B cell (primary cell): Measurements from ENCODE around the gene DYNC1I1. TPM values are rescaled to one million over a fixed set of nuclear protein-coding genes. Genes with fewer than 3 reads are reported as not detected.

Source experiments
- ATAC-seq: fragments of 200-7000 bp; cut with Tn5 transposase; one replicate; pipeline ENCODE4 v1.10.0; 2021; ENCODE audit warnings: low read depth, mild to moderate bottlenecking, moderate number of reproducible peaks, moderate library complexity
- CTCF ChIA-PET: fragments of 350-600 bp; sonication (Branson Sonifier 250); formaldehyde crosslinking; loops from one replicate; lab custom pipeline; 2021; ENCODE audit warnings: antibody characterized with exemption, inconsistent platforms; lab: Charles Lee
- POLR2A ChIA-PET: fragments of 350-600 bp; sonication (Branson Sonifier 250); formaldehyde crosslinking; loops from one replicate; lab custom pipeline; 2021; ENCODE audit warnings: antibody characterized with exemption; lab: Charles Lee
- DNase-seq: peaks from one replicate; pipeline ENCODE4 v3.0.0; 2013
- H2AFZ ChIP-seq: 2 replicates; pipeline ENCODE4 v1.6.1; 2012; ENCODE audit warnings: mild to moderate bottlenecking, low read depth, low read length; ENCODE audit not compliant: insufficient read depth, poor library complexity, severe bottlenecking
- H3K27ac ChIP-seq, 2 donors: 1 replicate in 1 of 2; 2 replicates in 1 of 2; pipeline ENCODE4 v1.5.1; 2012 to 2013; ENCODE audit warnings: low read length in 2 of 2, mild to moderate bottlenecking in 2 of 2, moderate library complexity in 1 of 2
- H3K27me3 ChIP-seq, 4 experiments: fragments of 200-600 bp in 1 of 4; sonication (generic) in 1 of 4; replicated peaks in 1 of 4; 1 replicate in 2 of 4; 2 replicates in 2 of 4; pipeline versions ENCODE4 v1.6.1 to v1.7.0; 2013 to 2016; ENCODE audit warnings: low read length in 3 of 4, mild to moderate bottlenecking in 2 of 4, mixed read lengths in 1 of 4, moderate library complexity in 1 of 4; ENCODE audit not compliant: insufficient read depth in 4 of 4, control insufficient read depth in 3 of 4; ENCODE audit errors: control extremely low read depth in 1 of 4
- H3K36me3 ChIP-seq, 2 experiments: replicated peaks in 1 of 2; 1 replicate in 1 of 2; 2 replicates in 1 of 2; pipeline versions ENCODE4 v1.6.1 to v1.7.1; 2013; ENCODE audit warnings: low read length in 1 of 2; ENCODE audit not compliant: insufficient read depth in 2 of 2, control insufficient read depth in 1 of 2; ENCODE audit errors: control extremely low read depth in 1 of 2, extremely low read depth in 1 of 2
- H3K4me1 ChIP-seq, 2 donors: fragments of 200-600 bp in 1 of 2; sonication (generic) in 1 of 2; 1 replicate in 1 of 2; 2 replicates in 1 of 2; pipeline versions ENCODE4 v1.5.1 to v1.6.1; 2013 to 2017; ENCODE audit warnings: low read length in 2 of 2; ENCODE audit not compliant: control insufficient read depth in 2 of 2, insufficient read depth in 2 of 2
- H3K4me2 ChIP-seq: replicated peaks from 2 replicates; pipeline ENCODE3; 2012; ENCODE audit warnings: mild to moderate bottlenecking, low read depth, low read length; ENCODE audit not compliant: poor library complexity, severe bottlenecking
- H3K4me3 ChIP-seq, 5 experiments: fragments of 200-600 bp in 1 of 5; sonication (generic) in 1 of 5; 1 replicate in 3 of 5; 2 replicates in 2 of 5; pipeline versions ENCODE4 v1.5.1 to v1.7.0; 2011 to 2016; ENCODE audit warnings: low read length in 4 of 5, mild to moderate bottlenecking in 4 of 5, low read depth in 2 of 5, control low read depth in 1 of 5, moderate library complexity in 1 of 5; ENCODE audit not compliant: insufficient read depth in 1 of 5; ENCODE audit errors: control extremely low read depth in 1 of 5, extremely low read depth in 1 of 5
- H3K79me2 ChIP-seq: fragments of 200-600 bp; sonication (generic); one replicate; pipeline ENCODE4 v1.6.0; 2016; ENCODE audit warnings: low read length; ENCODE audit not compliant: control insufficient read depth, insufficient read depth
- H3K9ac ChIP-seq: fragments of 200-600 bp; sonication (generic); 2 replicates; pipeline ENCODE4 v1.6.1; 2017; ENCODE audit warnings: mild to moderate bottlenecking, low read length, moderate library complexity
- H3K9me3 ChIP-seq, 3 donors: one replicate each; pipeline versions ENCODE4 v1.6.1 to v1.7.1; 2013; ENCODE audit warnings: low read length in 2 of 3; ENCODE audit not compliant: control insufficient read depth in 2 of 3, insufficient read depth in 1 of 3; ENCODE audit errors: control extremely low read depth in 1 of 3
- H4K20me1 ChIP-seq: 2 replicates; pipeline ENCODE4 v1.6.0; 2012; ENCODE audit warnings: mild to moderate bottlenecking, low read length; ENCODE audit not compliant: insufficient read depth, control insufficient read depth, poor library complexity, severe bottlenecking
- H3K27ac Mint-ChIP-seq: one replicate; pipeline ENCODE4 v1.8.0; 2021; ENCODE audit warnings: mixed read lengths
- H3K27me3 Mint-ChIP-seq: one replicate; pipeline ENCODE4 v1.8.0; 2021; ENCODE audit warnings: mixed read lengths
- H3K4me1 Mint-ChIP-seq: one replicate; pipeline ENCODE4 v1.8.0; 2021; ENCODE audit warnings: mixed read lengths
- H3K4me3 Mint-ChIP-seq: one replicate; pipeline ENCODE4 v1.8.0; 2021; ENCODE audit warnings: mixed read lengths
- H3K9me3 Mint-ChIP-seq: one replicate; pipeline ENCODE4 v1.8.0; 2022; ENCODE audit warnings: mixed read lengths; ENCODE audit not compliant: insufficient read depth
- EZH2 ChIP-seq: IDR thresholded peaks from 2 replicates; pipeline ENCODE4 v1.6.1; 2012; ENCODE audit warnings: borderline replicate concordance, low read depth, mild to moderate bottlenecking, moderate library complexity, low read length; ENCODE audit not compliant: insufficient read depth, poor library complexity, severe bottlenecking
- WGBS: methylation state at CpG from one replicate; pipeline ENCODE4 v1.1.5; 2013; ENCODE audit warnings: missing lambda C conversion rate; ENCODE audit not compliant: insufficient coverage; 5-methylcytosine and 5-hydroxymethylcytosine counted together
- intact Hi-C: fragments of 100-400 bp; cut with micrococcal nuclease; formaldehyde crosslinking; loops from one replicate; pipeline ENCODE4 v1.10.0; 2022
- polyA plus RNA-seq: library from polyadenylated mRNA; depleted of rRNA; stranded (reverse); fragments of >200 nt; gene quantifications from 2 replicates; pipeline ENCODE4 v1.2.3, GENCODE V29; 2012
- total RNA-seq, 2 donors: library from RNA; stranded (reverse); fragments of 120-200 nt in 1 of 2; gene quantifications; 1 replicate in 1 of 2; 2 replicates in 1 of 2; pipeline versions ENCODE4 v1.2.3 to v1.2.4, GENCODE V29; 2013 to 2022
- TF ChIP-seq, protein P1 (sequence below): fragments of 200-600 bp; IDR thresholded peaks from one replicate; pipeline ENCODE4 v1.8.0; 2022; ENCODE audit warnings: antibody characterized with exemption, mild to moderate bottlenecking

The DYNC1I1 gene
- total and polyA plus RNA-seq, 2 donors (not counting 1 experiment from before 2014, with no cell fraction given): not detected

DNA sequence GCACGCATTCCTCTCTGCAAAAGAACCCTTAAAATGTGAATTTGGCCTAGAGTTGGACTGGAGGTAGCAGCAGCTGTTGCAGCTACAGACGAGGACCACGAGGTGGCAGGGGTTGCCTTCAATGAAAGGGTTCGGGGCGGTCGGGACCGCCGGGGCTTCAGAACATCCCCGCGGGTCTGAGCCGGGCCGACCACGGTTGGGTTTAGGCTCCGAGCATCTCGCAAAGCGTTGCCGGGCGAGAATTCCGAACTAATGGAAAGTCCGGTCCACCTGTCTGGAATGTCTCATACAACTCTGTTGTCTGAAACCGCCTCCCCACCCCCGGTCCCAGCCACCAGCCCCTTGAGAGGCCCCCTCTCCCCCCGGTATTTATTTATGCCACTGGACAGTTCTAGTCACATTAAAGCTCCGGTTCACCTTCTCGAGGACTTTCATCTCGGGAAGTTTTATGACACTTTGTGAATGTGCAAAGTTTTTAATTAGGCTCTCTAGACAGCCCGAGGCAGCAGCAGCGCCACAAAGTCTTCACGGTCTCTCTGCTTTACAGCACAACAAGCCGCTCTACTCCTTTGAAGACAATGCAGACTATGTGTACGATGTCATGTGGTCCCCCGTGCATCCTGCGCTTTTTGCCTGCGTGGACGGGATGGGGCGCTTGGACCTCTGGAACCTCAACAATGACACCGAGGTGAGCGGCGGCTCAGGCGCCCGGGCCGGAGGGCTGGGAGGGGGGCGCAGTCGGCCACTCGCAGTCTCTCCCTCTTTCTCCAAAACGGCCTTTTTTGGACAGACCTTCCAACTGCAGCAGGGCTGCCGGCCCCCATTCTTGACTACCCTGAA, 303.4 kb downstream of the DYNC1I1 start:
- peak; percentile 79 for ATAC-seq
- peaks cover 6% of the 10 kb centered on the region for H3K4me1 Mint-ChIP-seq
- no peaks in the 10 kb centered on the region for H3K36me3 ChIP-seq
- peak overlapping the region; percentile 92 for H3K4me3 Mint-ChIP-seq
- H3K27me3 ChIP-seq: peaks cover 0 to 32% (median 23%) of the 10 kb centered on the region in 4 experiments
- peak; percentile 65 for DNase-seq
- no peaks in the 10 kb centered on the region for H3K9me3 Mint-ChIP-seq
- ChIA-PET CTCF (interaction anchor here (0.6 to 1.5 kb wide), 10 partner anchors 9 to 1326 kb away, joined by 3 to 22 read pairs (median 3); partner anchors contain the start of gene DLX5), POLR2A (no interaction called here)
- intact Hi-C loops: loop anchor here (2.0 kb wide), 1 partner anchor 159 kb away; no protein-coding TSS in a partner anchor
- no peaks in the 10 kb centered on the region for H4K20me1 ChIP-seq
- H3K27me3 Mint-ChIP-seq: peaks cover 40% of the 10 kb centered on the region
- H3K4me2 ChIP-seq: peak overlapping the region; percentile 80
- no peak for TF ChIP-seq EZH2
- TF ChIP-seq, protein P1, sequence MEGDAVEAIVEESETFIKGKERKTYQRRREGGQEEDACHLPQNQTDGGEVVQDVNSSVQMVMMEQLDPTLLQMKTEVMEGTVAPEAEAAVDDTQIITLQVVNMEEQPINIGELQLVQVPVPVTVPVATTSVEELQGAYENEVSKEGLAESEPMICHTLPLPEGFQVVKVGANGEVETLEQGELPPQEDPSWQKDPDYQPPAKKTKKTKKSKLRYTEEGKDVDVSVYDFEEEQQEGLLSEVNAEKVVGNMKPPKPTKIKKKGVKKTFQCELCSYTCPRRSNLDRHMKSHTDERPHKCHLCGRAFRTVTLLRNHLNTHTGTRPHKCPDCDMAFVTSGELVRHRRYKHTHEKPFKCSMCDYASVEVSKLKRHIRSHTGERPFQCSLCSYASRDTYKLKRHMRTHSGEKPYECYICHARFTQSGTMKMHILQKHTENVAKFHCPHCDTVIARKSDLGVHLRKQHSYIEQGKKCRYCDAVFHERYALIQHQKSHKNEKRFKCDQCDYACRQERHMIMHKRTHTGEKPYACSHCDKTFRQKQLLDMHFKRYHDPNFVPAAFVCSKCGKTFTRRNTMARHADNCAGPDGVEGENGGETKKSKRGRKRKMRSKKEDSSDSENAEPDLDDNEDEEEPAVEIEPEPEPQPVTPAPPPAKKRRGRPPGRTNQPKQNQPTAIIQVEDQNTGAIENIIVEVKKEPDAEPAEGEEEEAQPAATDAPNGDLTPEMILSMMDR: peak; percentile 81
- no peak overlapping the region for H3K27ac Mint-ChIP-seq
- H3K79me2 ChIP-seq: no peaks in the 10 kb centered on the region
- H3K4me3 ChIP-seq: peak overlapping the region in 4 of 5 experiments; percentile 18 to 56 (median 47)
- H3K9ac ChIP-seq: peak overlapping the region; percentile 65
- peak overlapping the region; percentile 75 for H2AFZ ChIP-seq
- no peaks in the 10 kb centered on the region for H3K9me3 ChIP-seq
- no peak overlapping the region for H3K27ac ChIP-seq
- peaks cover 9% of the 10 kb centered on the region in 2 donors for H3K4me1 ChIP-seq
- 2% methylated on average over 45 of the region's 47 CpGs for WGBS

DNA sequence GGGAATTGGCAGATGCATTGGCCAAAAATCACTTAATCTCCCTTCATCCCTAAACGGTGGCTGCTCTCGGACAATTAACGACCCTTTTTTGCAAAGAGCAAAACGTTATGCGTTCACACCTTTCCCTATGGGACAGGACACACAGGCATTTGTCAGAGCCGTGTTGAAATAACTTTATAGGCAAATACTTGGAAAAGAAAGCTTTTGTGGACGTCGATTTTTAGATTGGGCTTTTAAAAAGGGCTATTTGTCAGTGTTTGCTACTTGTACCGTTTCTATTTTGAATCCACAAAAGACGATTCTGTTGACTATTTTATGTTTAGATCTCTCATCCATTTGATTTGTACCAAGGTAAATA, 304.0 kb downstream of the DYNC1I1 start:
- Histone ChIP-seq H3K36me3 (no peaks in the 10 kb centered on the region), H3K27ac (no peak overlapping the region), H3K4me2 (peak overlapping the region; percentile 80), H3K9ac (peak overlapping the region; percentile 65), H3K4me3 (peak overlapping the region in 2 of 5 experiments; percentile 53 to 56), H4K20me1 (no peaks in the 10 kb centered on the region), H3K79me2 (no peaks in the 10 kb centered on the region), H3K4me1 (peaks cover 9% of the 10 kb centered on the region in 2 donors), H3K9me3 (no peaks in the 10 kb centered on the region), H2AFZ (peak overlapping the region; percentile 75), H3K27me3 (peaks cover 0 to 30% (median 22%) of the 10 kb centered on the region in 4 experiments)
- H3K4me3 Mint-ChIP-seq: peak overlapping the region; percentile 92
- ChIA-PET CTCF (interaction anchor here (0.6 to 1.9 kb wide), 6 partner anchors 56 to 1325 kb away, joined by 3 to 22 read pairs (median 8); no protein-coding TSS in a partner anchor), POLR2A (no interaction called here)
- peaks cover 6% of the 10 kb centered on the region for H3K4me1 Mint-ChIP-seq
- H3K9me3 Mint-ChIP-seq: no peaks in the 10 kb centered on the region
- H3K27me3 Mint-ChIP-seq: peaks cover 41% of the 10 kb centered on the region
- WGBS: 12% methylated on average over 6 of the region's 10 CpGs
- intact Hi-C loops: no loop called here
- no peak for DNase-seq
- no peak overlapping the region for H3K27ac Mint-ChIP-seq
- no peak for TF ChIP-seq EZH2
- TF ChIP-seq, protein P1: no peak
- no peak for ATAC-seq
